ENCODE data around the gene MALRD1. TPM values are rescaled to one million over a fixed set of nuclear protein-coding genes. Genes with fewer than 3 reads are reported as not detected.

Gene MALRD1
- total and polyA plus RNA-seq, 2 experiments from 2014 or later, result 0.45 TPM; not detected in 1

GRCh38 chr10:19491166-19491565 is 442.6 kb downstream of the MALRD1 start:
- no peaks in the 10 kb centered on the region for H3K79me2 ChIP-seq (ENCODE audit: insufficient read depth)
- no peak overlapping the region for H2AFZ ChIP-seq
- H4K20me1 ChIP-seq (ENCODE audit: insufficient read depth), result no peaks in the 10 kb centered on the region
- H3K36me3 ChIP-seq (ENCODE audit: low read depth), result no peaks in the 10 kb centered on the region
- in situ Hi-C loops (cut with MboI), result no loop called here
- no peak overlapping the region for H3K9ac ChIP-seq
- no peaks in the 10 kb centered on the region for H3F3A ChIP-seq (ENCODE audit: insufficient read depth)
- no peaks in the 10 kb centered on the region for H3K9me2 ChIP-seq (ENCODE audit: insufficient read depth)
- no peaks in the 10 kb centered on the region for H3K9me3 ChIP-seq (ENCODE audit: low read depth)
- no peak overlapping the region for H3K4me2 ChIP-seq (ENCODE audit: unreplicated experiment)
- no peak overlapping the region for H3K27ac ChIP-seq
- TF ChIP-seq EZH2 (IDR thresholded peaks at IDR 0.05; ENCODE audit: insufficient read depth, poor library complexity, severe bottlenecking), result no peak
- no peak for TF ChIP-seq EZH2phosphoT487 (IDR thresholded peaks at IDR 0.05; ENCODE audit: insufficient read depth, low read depth)
- DNase-seq, result no peak
- WGBS, 2 experiments (ENCODE audit: low coverage in 1 of 2, low lambda C conversion rate in 2 of 2, missing lambda C conversion rate in 2 of 2), result 96 to 100% methylated on average over 2 of the region's 2 CpGs
- H3K4me3 ChIP-seq, result no peak overlapping the region
- 0 out of 2 replicates have a peak, but pooled peaks cover 4% of the 10 kb centered on the region for H3K4me1 ChIP-seq (ENCODE audit: insufficient read depth)
- no peaks in the 10 kb centered on the region for H3K27me3 ChIP-seq (replicated peaks; ENCODE audit: insufficient read depth)

- Histone ChIP-seq H3K79me2 (ENCODE audit: insufficient read depth) (no peaks in the 10 kb centered on the region), H3K4me3 (no peak overlapping the region), H3K4me2 (ENCODE audit: unreplicated experiment) (no peak overlapping the region), H3K27ac (no peak overlapping the region), H3K27me3 (replicated peaks; ENCODE audit: insufficient read depth) (no peaks in the 10 kb centered on the region), H3K9me2 (ENCODE audit: insufficient read depth) (peaks cover 3% of the 10 kb centered on the region; the same call in 1 of the 2 replicates), H4K20me1 (ENCODE audit: insufficient read depth) (0 out of 2 replicates have a peak, but pooled peaks cover 3% of the 10 kb centered on the region), H3K9ac (no peak overlapping the region), H3K4me1 (ENCODE audit: insufficient read depth) (peaks cover 11% of the 10 kb centered on the region), H2AFZ (no peak overlapping the region), H3F3A (ENCODE audit: insufficient read depth) (peaks cover 15% of the 10 kb centered on the region), H3K9me3 (ENCODE audit: low read depth) (no peaks in the 10 kb centered on the region), H3K36me3 (ENCODE audit: low read depth) (no peaks in the 10 kb centered on the region)
- in situ Hi-C loops (cut with MboI), result no loop called here
- DNase-seq, result no peak
- WGBS, 2 experiments (ENCODE audit: low coverage in 1 of 2, low lambda C conversion rate in 2 of 2, missing lambda C conversion rate in 2 of 2), result 82 to 89% methylated on average over 3 of the region's 3 CpGs
- no peak for TF ChIP-seq EZH2 (IDR thresholded peaks at IDR 0.05; ENCODE audit: insufficient read depth, poor library complexity, severe bottlenecking)
- no peak for TF ChIP-seq EZH2phosphoT487 (IDR thresholded peaks at IDR 0.05; ENCODE audit: insufficient read depth, low read depth)
These were observed 445.3 kb downstream of the MALRD1 start for GRCh38 chr10:19493917-19494316.

- Histone ChIP-seq H3K79me2 (ENCODE audit: insufficient read depth) (no peaks in the 10 kb centered on the region), H3K27ac (no peak overlapping the region), H3K9ac (no peak overlapping the region), H3K9me3 (ENCODE audit: low read depth) (no peaks in the 10 kb centered on the region), H3K27me3 (replicated peaks; ENCODE audit: insufficient read depth) (no peaks in the 10 kb centered on the region), H4K20me1 (ENCODE audit: insufficient read depth) (0 out of 2 replicates have a peak, but pooled peaks cover 3% of the 10 kb centered on the region), H3K4me1 (ENCODE audit: insufficient read depth) (peaks cover 17% of the 10 kb centered on the region), H3K9me2 (ENCODE audit: insufficient read depth) (peaks cover 8% of the 10 kb centered on the region; the same call in 1 of the 2 replicates), H2AFZ (no peak overlapping the region), H3K4me2 (ENCODE audit: unreplicated experiment) (no peak overlapping the region), H3K36me3 (ENCODE audit: low read depth) (no peaks in the 10 kb centered on the region), H3F3A (ENCODE audit: insufficient read depth) (peaks cover 23% of the 10 kb centered on the region), H3K4me3 (no peak overlapping the region)
- TF ChIP-seq EZH2 (IDR thresholded peaks at IDR 0.05; ENCODE audit: insufficient read depth, poor library complexity, severe bottlenecking) (no peak), EZH2phosphoT487 (IDR thresholded peaks at IDR 0.05; ENCODE audit: insufficient read depth, low read depth) (no peak)
- in situ Hi-C loops (cut with MboI), result no loop called here
- WGBS, 2 experiments (ENCODE audit: low coverage in 1 of 2, low lambda C conversion rate in 2 of 2, missing lambda C conversion rate in 2 of 2), result 80 to 86% methylated on average over 4 of the region's 4 CpGs
- no peak for DNase-seq
These were observed 448.4 kb downstream of the MALRD1 start for GRCh38 chr10:19497026-19497425.

GRCh38 chr10:19498393-19499290 is 450.0 kb downstream of the MALRD1 start:
- H3K79me2 ChIP-seq (ENCODE audit: insufficient read depth), result no peaks in the 10 kb centered on the region
- no peak for TF ChIP-seq EZH2 (IDR thresholded peaks at IDR 0.05; ENCODE audit: insufficient read depth, poor library complexity, severe bottlenecking)
- TF ChIP-seq EZH2phosphoT487 (IDR thresholded peaks at IDR 0.05; ENCODE audit: insufficient read depth, low read depth), result no peak
- in situ Hi-C loops (cut with MboI), result no loop called here
- H3K9me2 ChIP-seq (ENCODE audit: insufficient read depth), result peaks cover 8% of the 10 kb centered on the region; the same call in 1 of the 2 replicates
- no peak overlapping the region for H3K4me3 ChIP-seq
- H3K9ac ChIP-seq, result no peak overlapping the region
- no peaks in the 10 kb centered on the region for H3K27me3 ChIP-seq (replicated peaks; ENCODE audit: insufficient read depth)
- H3F3A ChIP-seq (ENCODE audit: insufficient read depth), result peaks cover 23% of the 10 kb centered on the region
- peak overlapping the region; percentile 46 for H3K4me2 ChIP-seq (ENCODE audit: unreplicated experiment)
- H3K36me3 ChIP-seq (ENCODE audit: low read depth), result no peaks in the 10 kb centered on the region
- WGBS, 2 experiments (ENCODE audit: low coverage in 1 of 2, low lambda C conversion rate in 2 of 2, missing lambda C conversion rate in 2 of 2), result 25 to 50% methylated on average over 1 of the region's 1 CpG
- no peaks in the 10 kb centered on the region for H3K9me3 ChIP-seq (ENCODE audit: low read depth)
- H2AFZ ChIP-seq, result no peak overlapping the region
- 0 out of 2 replicates have a peak, but pooled peaks cover 3% of the 10 kb centered on the region for H4K20me1 ChIP-seq (ENCODE audit: insufficient read depth)
- DNase-seq, result peak; percentile 65
- H3K27ac ChIP-seq, result peak overlapping the region; percentile 36; the same call in 1 of the 2 replicates
- H3K4me1 ChIP-seq (ENCODE audit: insufficient read depth), result peaks cover 17% of the 10 kb centered on the region

All from GM23248 (cell line).